H9 (cell line): ENCODE data around the gene SPEF2. TPM values are rescaled to one million over a fixed set of nuclear protein-coding genes. Genes with fewer than 3 reads are reported as not detected.

Experiments used
- DNase-seq: peaks from one replicate; pipeline ENCODE4 v3.0.0-alpha.2; 2017
- H2AFZ ChIP-seq: one replicate; pipeline ENCODE4 v1.6.1; 2013; ENCODE audit warnings: mild to moderate bottlenecking, low read length, control low read depth, moderate library complexity
- H2AK5ac ChIP-seq: 2 replicates; pipeline ENCODE4 v1.6.1; 2013; ENCODE audit warnings: low read length, control low read depth, mixed read lengths; ENCODE audit not compliant: insufficient read length
- H2BK120ac ChIP-seq: one replicate; pipeline ENCODE4 v1.6.1; 2013; ENCODE audit warnings: low read depth, mild to moderate bottlenecking, low read length, control low read depth, inconsistent platforms; ENCODE audit not compliant: poor library complexity, severe bottlenecking
- H2BK12ac ChIP-seq: 2 replicates; pipeline ENCODE4 v1.6.1; 2013; ENCODE audit warnings: low read length, control low read depth, mixed read lengths, low read depth; ENCODE audit not compliant: insufficient read length
- H2BK15ac ChIP-seq: 2 replicates; pipeline ENCODE4 v1.6.1; 2013; ENCODE audit warnings: low read depth, low read length, control low read depth
- H2BK20ac ChIP-seq: one replicate; pipeline ENCODE4 v1.6.1; 2013; ENCODE audit warnings: low read depth, mild to moderate bottlenecking, low read length, control low read depth, inconsistent platforms; ENCODE audit not compliant: poor library complexity, severe bottlenecking
- H2BK5ac ChIP-seq: 2 replicates; pipeline ENCODE4 v1.6.1; 2013; ENCODE audit warnings: low read length, control low read depth, mixed read lengths; ENCODE audit not compliant: insufficient read length
- H3K14ac ChIP-seq: 2 replicates; pipeline ENCODE4 v1.6.1; 2013; ENCODE audit warnings: low read length, control low read depth; ENCODE audit not compliant: insufficient read depth
- H3K18ac ChIP-seq: 2 replicates; pipeline ENCODE4 v1.6.1; 2013; ENCODE audit warnings: low read depth, mild to moderate bottlenecking, mixed read lengths, low read length, control low read depth; ENCODE audit not compliant: insufficient read length
- H3K23ac ChIP-seq: 2 replicates; pipeline ENCODE4 v1.6.1; 2013; ENCODE audit warnings: low read length, control low read depth, mixed read lengths, low read depth; ENCODE audit not compliant: insufficient read length
- H3K23me2 ChIP-seq: 2 replicates; pipeline ENCODE4 v1.6.1; 2013; ENCODE audit warnings: low read depth, mild to moderate bottlenecking, mixed read lengths, low read length, control low read depth; ENCODE audit not compliant: insufficient read length, poor library complexity, severe bottlenecking
- H3K27ac ChIP-seq: 2 replicates; pipeline ENCODE4 v1.5.1; 2013; ENCODE audit warnings: low read length, control low read depth, mixed read lengths, low read depth; ENCODE audit not compliant: insufficient read length
- H3K27me3 ChIP-seq: 2 replicates; pipeline ENCODE4 v1.6.1; 2013; ENCODE audit warnings: low read length, control low read depth, inconsistent platforms; ENCODE audit not compliant: insufficient read depth
- H3K4ac ChIP-seq: 2 replicates; pipeline ENCODE4 v1.6.1; 2013; ENCODE audit warnings: low read depth, mild to moderate bottlenecking, control low read depth, inconsistent platforms, low read length, moderate library complexity
- H3K4me1 ChIP-seq: 2 replicates; pipeline ENCODE4 v1.6.1; 2013; ENCODE audit warnings: low read length, control low read depth, inconsistent platforms; ENCODE audit not compliant: insufficient read depth
- H3K4me2 ChIP-seq: 2 replicates; pipeline ENCODE4 v1.6.1; 2013; ENCODE audit warnings: low read length, control low read depth, mixed read lengths; ENCODE audit not compliant: insufficient read length, insufficient read depth
- H3K56ac ChIP-seq: 2 replicates; pipeline ENCODE4 v1.6.1; 2013; ENCODE audit warnings: low read depth, mild to moderate bottlenecking, mixed read lengths, low read length, control low read depth; ENCODE audit not compliant: insufficient read length
- H3K79me1 ChIP-seq: 2 replicates; pipeline ENCODE4 v1.6.1; 2013; ENCODE audit warnings: low read depth, mild to moderate bottlenecking, moderate library complexity, low read length, control low read depth, inconsistent platforms; ENCODE audit not compliant: insufficient read depth, poor library complexity, severe bottlenecking
- H3K79me2 ChIP-seq: 2 replicates; pipeline ENCODE4 v1.6.1; 2013; ENCODE audit warnings: low read length, control low read depth, inconsistent platforms; ENCODE audit not compliant: insufficient read depth
- H3K9ac ChIP-seq: 2 replicates; pipeline ENCODE4 v1.6.1; 2013; ENCODE audit warnings: low read length, control low read depth, mixed read lengths; ENCODE audit not compliant: insufficient read length; ENCODE audit errors: extremely low read depth
- H3K9me3 ChIP-seq: one replicate; pipeline ENCODE4 v1.6.1; 2013; ENCODE audit warnings: low read depth, low read length, inconsistent platforms; ENCODE audit not compliant: control insufficient read depth
- H3T11ph ChIP-seq: one replicate; pipeline ENCODE4 v1.6.1; 2013; ENCODE audit warnings: mild to moderate bottlenecking, low read length, control low read depth, inconsistent platforms
- H4K20me1 ChIP-seq: one replicate; pipeline ENCODE4 v1.6.1; 2013; ENCODE audit not compliant: control insufficient read depth, insufficient read length, insufficient read depth
- H4K5ac ChIP-seq: 2 replicates; pipeline ENCODE4 v1.6.1; 2013; ENCODE audit warnings: low read depth, mild to moderate bottlenecking, mixed read lengths, low read length, control low read depth; ENCODE audit not compliant: insufficient read length
- H4K8ac ChIP-seq: replicated peaks from 2 replicates; pipeline ENCODE4 v1.6.1; 2013; ENCODE audit warnings: low read length, control low read depth, mixed read lengths, low read depth; ENCODE audit not compliant: insufficient read length
- H4K91ac ChIP-seq: 2 replicates; pipeline ENCODE4 v1.6.1; 2013; ENCODE audit warnings: low read depth, mild to moderate bottlenecking, moderate library complexity, mixed read lengths, low read length, control low read depth; ENCODE audit not compliant: insufficient read length
- H3K27ac Mint-ChIP-seq, 3 experiments: 2 replicates in 2 of 3; 3 replicates in 1 of 3; pipeline ENCODE4 v1.8.0; 2020 to 2021; ENCODE audit warnings: mixed read lengths in 3 of 3, mild to moderate bottlenecking in 1 of 3, moderate library complexity in 1 of 3
- H3K27me3 Mint-ChIP-seq: 2 replicates; pipeline ENCODE4 v1.8.0; 2021; ENCODE audit warnings: low read depth, mild to moderate bottlenecking, moderate library complexity, mixed read lengths
- H3K36me3 Mint-ChIP-seq, 3 experiments: 2 replicates in 2 of 3; 3 replicates in 1 of 3; pipeline ENCODE4 v1.8.0; 2020 to 2021; ENCODE audit warnings: low read depth in 3 of 3, mixed read lengths in 3 of 3; ENCODE audit not compliant: insufficient read depth in 1 of 3
- H3K4me1 Mint-ChIP-seq, 2 experiments: 2 replicates each; pipeline ENCODE4 v1.8.0; 2020; ENCODE audit warnings: mixed read lengths in 2 of 2
- H3K4me3 Mint-ChIP-seq, 2 experiments: 2 replicates in 1 of 2; 3 replicates in 1 of 2; pipeline ENCODE4 v1.8.0; 2020 to 2021; ENCODE audit warnings: mild to moderate bottlenecking in 2 of 2, mixed read lengths in 2 of 2, moderate library complexity in 1 of 2
- H3K9me3 Mint-ChIP-seq, 2 experiments: 2 replicates in 1 of 2; 3 replicates in 1 of 2; pipeline ENCODE4 v1.8.0; 2020; ENCODE audit warnings: mild to moderate bottlenecking in 2 of 2, mixed read lengths in 2 of 2, moderate library complexity in 1 of 2
- CTCF ChIP-seq: fragments of 200-600 bp; sonication (generic); conservative IDR thresholded peaks from 3 replicates; pipeline ENCODE4 v1.8.0; 2021; ENCODE audit warnings: antibody characterized with exemption, mild to moderate bottlenecking
- WGBS: extraction: QIAGEN DNeasy Blood & Tissue Kit; methylation state at CpG from one replicate; pipeline ENCODE4 v1.1.7; 2013; ENCODE audit warnings: missing lambda C conversion rate, low lambda C conversion rate, mixed read lengths; ENCODE audit not compliant: insufficient read length; ENCODE audit errors: extremely low coverage; 5-methylcytosine and 5-hydroxymethylcytosine counted together
- total RNA-seq: library from RNA; stranded (reverse); gene quantifications from 2 replicates; pipeline ENCODE4 v1.2.1, GENCODE V29; 2021

Gene SPEF2
- total RNA-seq, 1 experiment from 2014 or later: 1.0 TPM

DNA sequence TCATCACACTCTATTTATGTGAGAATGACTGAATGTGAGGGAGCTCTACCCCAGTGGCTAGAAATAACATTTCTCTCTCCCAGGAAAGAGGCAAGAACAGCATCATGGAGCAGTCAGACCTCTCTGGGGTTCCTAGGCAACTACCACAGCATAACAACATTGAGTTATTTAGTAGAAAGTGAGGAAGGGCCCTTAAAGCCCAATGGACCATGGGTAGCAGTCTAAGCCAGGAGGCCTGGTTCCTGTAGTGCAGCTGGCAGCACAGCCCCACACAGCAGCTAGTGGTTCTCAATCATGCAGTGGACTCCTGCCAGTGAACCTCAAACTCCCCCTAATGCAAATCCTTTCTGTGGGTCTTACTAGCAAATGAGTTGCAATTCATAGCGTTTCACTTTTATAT is 55.3 kb downstream of the SPEF2 start:
- Histone ChIP-seq H2BK15ac (no peak overlapping the region), H3K9me3 (no peaks in the 10 kb centered on the region), H3K27me3 (no peaks in the 10 kb centered on the region), H3K23me2 (no peaks in the 10 kb centered on the region), H2BK120ac (no peak overlapping the region), H3K79me2 (no peaks in the 10 kb centered on the region), H3K23ac (no peak overlapping the region), H3K4me1 (no peaks in the 10 kb centered on the region; the same call in 1 of the 2 replicates), H3T11ph (no peak overlapping the region), H3K14ac (no peak overlapping the region), H2BK12ac (no peak overlapping the region), H2BK5ac (no peak overlapping the region), H3K27ac (no peak overlapping the region), H3K4ac (no peak overlapping the region), H4K91ac (no peak overlapping the region), H2BK20ac (no peak overlapping the region), H2AFZ (no peak overlapping the region), H3K56ac (no peak overlapping the region), H4K5ac (no peak overlapping the region), H2AK5ac (no peak overlapping the region), H4K8ac (no peak overlapping the region), H3K79me1 (no peaks in the 10 kb centered on the region), H4K20me1 (no peaks in the 10 kb centered on the region), H3K9ac (no peak overlapping the region), H3K18ac (no peak overlapping the region), H3K4me2 (no peak overlapping the region)
- H3K27me3 Mint-ChIP-seq: peaks cover 4% of the 10 kb centered on the region; the same call in 1 of the 2 replicates
- no peaks in the 10 kb centered on the region for H3K36me3 Mint-ChIP-seq
- no peaks in the 10 kb centered on the region for H3K9me3 Mint-ChIP-seq
- no peak for TF ChIP-seq CTCF
- WGBS: no CpG with 5 or more reads among the region's 1 CpG
- peaks cover 7% of the 10 kb centered on the region in 2 experiments for H3K4me1 Mint-ChIP-seq
- H3K27ac Mint-ChIP-seq: no peak overlapping the region
- H3K4me3 Mint-ChIP-seq: no peak overlapping the region
- DNase-seq: peak; percentile 34
